RWPE1 (cell line): ENCODE measurements around the gene FOXP1.
A peak's percentile ranks its signal among the peaks of the same experiment; 100 is the strongest.

Experiments used
- CTCF ChIA-PET: fragments of 350-600 bp; sonication (Branson Sonifier 250); formaldehyde crosslinking; extraction: SDS; loops from one replicate; lab custom pipeline; 2021; lab: Yijun Ruan, JAX
- POLR2A ChIA-PET: fragments of 400-600 bp; formaldehyde crosslinking; extraction: SDS; loops from one replicate; lab custom pipeline; 2020; ENCODE audit warnings: antibody characterized with exemption; ENCODE audit not compliant: low non-redundant PET; lab: Yijun Ruan, JAX
- DNase-seq: peaks from one replicate; pipeline ENCODE4 v3.0.0; 2012; ENCODE audit warnings: low spot score
- H3K27ac ChIP-seq: fragments of 450-650 bp; 2 replicates; pipeline ENCODE4 v1.5.1; 2017
- CTCF ChIP-seq: fragments of 450-650 bp; conservative IDR thresholded peaks from 2 replicates; pipeline ENCODE4 v1.5.1; 2017; ENCODE audit warnings: low read depth, mild to moderate bottlenecking

Gene FOXP1

GRCh38 chr3:71191031-71191482 is 392.5 kb downstream of the FOXP1 start:
- CTCF ChIA-PET: no interaction called here
- no peak overlapping the region for H3K27ac ChIP-seq

GRCh38 chr3:71189480-71189879 is 394.0 kb downstream of the FOXP1 start:
- POLR2A ChIA-PET: no interaction called here
- DNase-seq: no peak

More at GRCh38 chr3:71191031-71191482, 392.5 kb downstream of the FOXP1 start:
- DNase-seq: no peak
- POLR2A ChIA-PET: no interaction called here
- no peak for TF ChIP-seq CTCF

GRCh38 chr3:71187715-71188114 is 395.8 kb downstream of the FOXP1 start:
- no peak for DNase-seq
- TF ChIP-seq CTCF: no peak
- H3K27ac ChIP-seq: no peak overlapping the region
- POLR2A ChIA-PET: no interaction called here
- CTCF ChIA-PET: no interaction called here

More at GRCh38 chr3:71189480-71189879, 394.0 kb downstream of the FOXP1 start:
- no peak for TF ChIP-seq CTCF
- CTCF ChIA-PET: no interaction called here
- H3K27ac ChIP-seq: no peak overlapping the region

- ChIA-PET CTCF (no interaction called here), POLR2A (no interaction called here)
- DNase-seq: no peak
- H3K27ac ChIP-seq: peak overlapping the region; percentile 62
- TF ChIP-seq CTCF: no peak
Observed at GRCh38 chr3:71186801-71187200, 396.7 kb downstream of the FOXP1 start.

DNA sequence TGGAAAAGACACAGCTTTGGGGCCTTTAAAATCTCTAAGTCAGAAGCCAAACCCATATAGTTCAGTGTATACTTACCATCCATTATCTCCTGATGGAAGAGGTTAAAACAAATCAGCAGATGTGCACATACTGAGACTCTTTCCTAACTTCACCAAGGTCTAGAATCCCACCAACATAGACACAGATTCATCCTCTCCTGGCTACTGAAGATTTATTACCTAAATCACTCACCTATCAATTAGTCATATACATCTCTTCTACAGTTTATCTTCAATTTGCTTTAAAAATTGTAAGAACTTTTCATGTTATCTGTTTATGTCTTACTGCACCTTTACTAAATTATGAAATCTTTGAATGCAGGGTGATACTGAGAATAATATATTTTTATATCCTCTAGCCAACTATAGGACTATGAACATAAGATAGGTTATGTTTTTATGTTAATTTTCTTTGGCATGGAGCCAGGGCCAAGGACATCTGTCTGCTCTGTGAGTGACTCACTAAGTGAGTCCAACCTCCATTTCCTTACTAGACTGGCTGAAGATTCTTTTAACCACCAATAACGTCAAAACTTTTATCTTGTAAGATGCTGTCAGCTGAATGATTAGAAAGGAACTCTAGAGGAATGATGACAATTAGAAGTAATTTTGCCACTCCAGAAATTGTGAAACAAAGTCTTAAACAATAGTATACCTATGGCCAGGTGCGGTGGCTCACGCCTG is 397.6 kb downstream of the FOXP1 start:
- CTCF ChIA-PET: interaction anchor here (0.6 kb wide), 1 partner anchor 229 kb away, joined by 3 read pairs; no protein-coding TSS in a partner anchor
- peak overlapping the region; percentile 62 for H3K27ac ChIP-seq
- POLR2A ChIA-PET: no interaction called here
- DNase-seq: peak; percentile 13
- TF ChIP-seq CTCF: no peak

DNA sequence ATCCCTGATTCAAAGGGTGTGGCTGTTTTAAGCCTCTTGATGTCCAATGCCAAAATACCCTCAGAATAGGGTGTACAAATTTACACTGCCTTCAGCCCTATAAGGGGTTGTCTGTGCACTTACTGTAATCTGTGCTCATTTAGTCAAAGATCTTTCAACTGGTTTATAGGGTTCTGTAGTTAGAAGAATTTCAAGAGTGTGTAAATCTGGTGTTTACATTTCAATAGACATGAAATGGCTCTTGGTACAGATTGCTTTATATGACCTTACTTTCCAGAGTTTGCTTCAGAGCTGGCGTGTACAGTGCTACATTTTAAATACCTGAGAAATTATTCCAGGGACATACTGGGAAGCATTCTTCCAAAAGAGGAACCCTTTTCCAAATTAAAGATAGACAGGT is 399.3 kb downstream of the FOXP1 start:
- no peak for TF ChIP-seq CTCF

More for the DNA sequence above, 399.3 kb downstream of the FOXP1 start:
- POLR2A ChIA-PET: no interaction called here
- no peak overlapping the region for H3K27ac ChIP-seq
- CTCF ChIA-PET: no interaction called here
- DNase-seq: no peak
